OCI-LY1 (cell line): ENCODE data around the gene ALDH1A1.

Source experiments
- H2AFZ ChIP-seq: fragments of 200-600 bp; sonication (generic), shearing (Covaris generic); 2 replicates; pipeline ENCODE4 v1.6.0; 2014; ENCODE audit warnings: antibody characterized with exemption, mild to moderate bottlenecking, low read length
- H3F3A ChIP-seq: fragments of 200-600 bp; sonication (generic), shearing (Covaris generic); 2 replicates; pipeline ENCODE4 v1.6.0; 2014; ENCODE audit warnings: mild to moderate bottlenecking, antibody characterized with exemption, low read length, moderate library complexity; ENCODE audit not compliant: insufficient read depth
- H3K27ac ChIP-seq: fragments of 200-600 bp; sonication (generic); 2 replicates; pipeline ENCODE4 v1.5.1; 2014; ENCODE audit warnings: low read length, mixed run types, mild to moderate bottlenecking, low read depth; ENCODE audit not compliant: poor library complexity, severe bottlenecking
- H3K27me3 ChIP-seq: fragments of 200-600 bp; sonication (generic); 2 replicates; pipeline ENCODE4 v1.6.0; 2014; ENCODE audit warnings: antibody characterized with exemption, mild to moderate bottlenecking, low read length, moderate library complexity; ENCODE audit not compliant: insufficient read depth
- H3K36me3 ChIP-seq: fragments of 200-600 bp; sonication (generic); 2 replicates; pipeline ENCODE4 v1.6.1; 2014; ENCODE audit warnings: mild to moderate bottlenecking, antibody characterized with exemption, low read length, moderate library complexity, mixed read lengths; ENCODE audit not compliant: insufficient read depth
- H3K4me1 ChIP-seq: fragments of 200-600 bp; sonication (generic); 2 replicates; pipeline ENCODE4 v1.5.1; 2014; ENCODE audit warnings: mild to moderate bottlenecking, low read length, moderate library complexity; ENCODE audit not compliant: insufficient read depth, severe bottlenecking
- H3K4me2 ChIP-seq: fragments of 200-600 bp; sonication (generic), shearing (Covaris generic); 2 replicates; pipeline ENCODE4 v1.6.1; 2014; ENCODE audit warnings: low read length
- H3K4me3 ChIP-seq: fragments of 200-600 bp; sonication (generic); 2 replicates; pipeline ENCODE4 v1.5.1; 2014; ENCODE audit warnings: low read length, low read depth, mild to moderate bottlenecking, mixed read lengths; ENCODE audit not compliant: poor library complexity, severe bottlenecking
- H3K79me2 ChIP-seq: fragments of 200-600 bp; shearing (Covaris generic); 2 replicates; pipeline ENCODE4 v1.6.1; 2016; ENCODE audit warnings: mixed run types, low read length, mixed read lengths; ENCODE audit not compliant: insufficient read depth
- H3K9ac ChIP-seq: fragments of 200-600 bp; sonication (generic), shearing (Covaris generic); 2 replicates; pipeline ENCODE4 v1.6.1; 2014; ENCODE audit warnings: mild to moderate bottlenecking, low read length, mixed read lengths
- H3K9me2 ChIP-seq: fragments of 200-600 bp; sonication (generic), shearing (Covaris generic); 2 replicates; pipeline ENCODE4 v1.6.1; 2014; ENCODE audit warnings: low read depth, mild to moderate bottlenecking, low read length, mixed read lengths
- H3K9me3 ChIP-seq: fragments of 200-600 bp; shearing (Covaris generic); 2 replicates; pipeline ENCODE4 v1.6.1; 2014; ENCODE audit warnings: low read length, mixed read lengths
- H4K20me1 ChIP-seq: fragments of 200-600 bp; sonication (generic), shearing (Covaris generic); 2 replicates; pipeline ENCODE4 v1.6.0; 2016; ENCODE audit warnings: mild to moderate bottlenecking, low read length; ENCODE audit not compliant: insufficient read depth
- EZH2 ChIP-seq: fragments of 200-600 bp; sonication (generic), shearing (Covaris generic); IDR thresholded peaks from 2 replicates; pipeline ENCODE4 v1.8.0; 2017; ENCODE audit warnings: borderline replicate concordance, mixed run types, mild to moderate bottlenecking, antibody characterized with exemption, low read length, moderate library complexity, mixed read lengths
- TF ChIP-seq, protein P1 (sequence below): fragments of 200-600 bp; sonication (generic), shearing (Covaris generic); IDR thresholded peaks from 2 replicates; pipeline ENCODE4 v1.5.1; 2017; ENCODE audit warnings: mild to moderate bottlenecking, antibody characterized with exemption, low read length, moderate library complexity, mixed read lengths

ALDH1A1 gene

DNA sequence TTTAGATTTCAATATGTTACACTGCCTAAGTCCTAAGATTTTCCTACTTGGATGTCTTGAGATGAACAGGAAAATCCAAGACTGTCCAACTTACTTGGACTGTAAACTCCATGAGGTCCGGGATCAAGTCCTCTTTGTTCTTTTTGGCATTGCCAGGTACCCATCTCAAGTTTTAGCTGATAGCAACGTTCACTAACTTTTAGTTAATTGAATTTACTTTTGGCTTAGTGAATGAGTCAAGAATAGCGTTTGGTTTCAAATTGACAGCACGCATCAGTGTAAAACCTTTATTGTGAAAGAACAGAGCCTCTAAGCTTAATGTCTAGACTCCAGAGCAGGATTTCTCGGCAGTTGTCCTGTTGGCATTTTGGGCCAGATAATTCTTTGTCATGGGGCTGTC lies 37.2 kb downstream of the ALDH1A1 start:
- Histone ChIP-seq H3K79me2 (no peaks in the 10 kb centered on the region), H3K4me2 (no peak overlapping the region), H3K36me3 (no peaks in the 10 kb centered on the region), H3K27ac (no peak overlapping the region), H3K9me2 (no peaks in the 10 kb centered on the region), H3K9ac (no peak overlapping the region), H3K4me3 (no peak overlapping the region), H3K4me1 (no peaks in the 10 kb centered on the region), H3K27me3 (no peaks in the 10 kb centered on the region), H2AFZ (no peak overlapping the region), H3K9me3 (no peaks in the 10 kb centered on the region), H4K20me1 (no peaks in the 10 kb centered on the region), H3F3A (no peaks in the 10 kb centered on the region)
- TF ChIP-seq, protein P1, sequence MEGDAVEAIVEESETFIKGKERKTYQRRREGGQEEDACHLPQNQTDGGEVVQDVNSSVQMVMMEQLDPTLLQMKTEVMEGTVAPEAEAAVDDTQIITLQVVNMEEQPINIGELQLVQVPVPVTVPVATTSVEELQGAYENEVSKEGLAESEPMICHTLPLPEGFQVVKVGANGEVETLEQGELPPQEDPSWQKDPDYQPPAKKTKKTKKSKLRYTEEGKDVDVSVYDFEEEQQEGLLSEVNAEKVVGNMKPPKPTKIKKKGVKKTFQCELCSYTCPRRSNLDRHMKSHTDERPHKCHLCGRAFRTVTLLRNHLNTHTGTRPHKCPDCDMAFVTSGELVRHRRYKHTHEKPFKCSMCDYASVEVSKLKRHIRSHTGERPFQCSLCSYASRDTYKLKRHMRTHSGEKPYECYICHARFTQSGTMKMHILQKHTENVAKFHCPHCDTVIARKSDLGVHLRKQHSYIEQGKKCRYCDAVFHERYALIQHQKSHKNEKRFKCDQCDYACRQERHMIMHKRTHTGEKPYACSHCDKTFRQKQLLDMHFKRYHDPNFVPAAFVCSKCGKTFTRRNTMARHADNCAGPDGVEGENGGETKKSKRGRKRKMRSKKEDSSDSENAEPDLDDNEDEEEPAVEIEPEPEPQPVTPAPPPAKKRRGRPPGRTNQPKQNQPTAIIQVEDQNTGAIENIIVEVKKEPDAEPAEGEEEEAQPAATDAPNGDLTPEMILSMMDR: no peak
- no peak for TF ChIP-seq EZH2

DNA sequence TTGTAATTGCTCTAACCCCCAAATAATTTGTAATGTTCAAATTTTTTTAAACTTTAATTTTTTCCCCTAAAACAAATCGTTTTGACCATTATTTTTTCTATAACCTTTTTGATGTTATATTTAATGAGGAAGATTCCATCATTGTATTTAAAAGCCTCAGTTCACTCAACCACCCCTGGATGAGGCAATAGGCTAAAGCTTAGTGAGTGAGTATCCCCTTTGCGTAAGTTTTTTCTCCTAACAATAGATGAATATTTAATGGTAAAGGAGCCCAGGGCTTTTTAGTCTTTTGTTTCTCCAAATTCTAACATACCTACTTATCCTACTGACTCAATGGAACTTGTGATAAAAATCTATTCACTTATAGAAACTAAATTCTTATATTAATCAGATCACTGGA lies 38.1 kb downstream of the ALDH1A1 start:
- no peaks in the 10 kb centered on the region for H3K27me3 ChIP-seq
- H2AFZ ChIP-seq: no peak overlapping the region
- no peaks in the 10 kb centered on the region for H4K20me1 ChIP-seq
- H3K36me3 ChIP-seq: no peaks in the 10 kb centered on the region
- TF ChIP-seq, protein P1: no peak
- TF ChIP-seq EZH2: no peak
- H3K4me2 ChIP-seq: no peak overlapping the region
- H3K9ac ChIP-seq: no peak overlapping the region
- no peaks in the 10 kb centered on the region for H3K4me1 ChIP-seq
- no peaks in the 10 kb centered on the region for H3K9me3 ChIP-seq
- no peaks in the 10 kb centered on the region for H3K79me2 ChIP-seq
- no peak overlapping the region for H3K27ac ChIP-seq
- H3K4me3 ChIP-seq: no peak overlapping the region
- no peaks in the 10 kb centered on the region for H3K9me2 ChIP-seq
- no peaks in the 10 kb centered on the region for H3F3A ChIP-seq

DNA sequence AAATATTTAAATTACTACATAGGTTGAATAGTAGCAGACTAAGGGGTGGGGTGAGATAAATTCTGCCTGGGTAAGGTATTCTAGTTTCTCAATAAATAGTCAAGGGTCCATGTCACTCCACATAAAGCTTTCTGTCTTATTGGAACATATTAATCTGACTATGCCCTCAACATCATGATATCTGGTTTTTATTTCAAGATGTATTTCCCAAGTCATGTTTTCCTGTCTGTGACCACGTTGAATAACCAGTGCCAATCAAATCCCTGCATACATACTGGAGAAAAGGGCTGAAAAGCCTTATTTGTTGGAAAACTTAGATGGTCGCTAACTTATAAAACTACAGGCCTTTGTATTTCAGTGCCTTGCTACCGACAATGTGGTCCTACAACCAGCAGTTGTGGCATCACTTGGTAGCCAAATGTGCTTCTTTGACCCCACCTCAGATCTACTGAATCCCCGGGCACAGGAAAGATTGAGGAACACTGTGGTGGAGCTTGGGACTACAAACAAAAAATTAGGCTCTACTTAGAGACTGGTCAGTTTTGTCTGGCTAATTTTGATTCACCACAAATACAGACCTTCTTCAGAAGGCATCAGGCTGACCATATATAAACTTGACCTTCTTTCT lies 39.4 kb downstream of the ALDH1A1 start:
- TF ChIP-seq, protein P1: no peak
- TF ChIP-seq EZH2: no peak
- Histone ChIP-seq H4K20me1 (no peaks in the 10 kb centered on the region), H3K4me3 (no peak overlapping the region), H3K79me2 (no peaks in the 10 kb centered on the region), H2AFZ (no peak overlapping the region), H3K9me2 (no peaks in the 10 kb centered on the region), H3F3A (no peaks in the 10 kb centered on the region), H3K36me3 (no peaks in the 10 kb centered on the region), H3K9ac (no peak overlapping the region), H3K27ac (no peak overlapping the region), H3K9me3 (no peaks in the 10 kb centered on the region), H3K27me3 (no peaks in the 10 kb centered on the region), H3K4me1 (no peaks in the 10 kb centered on the region), H3K4me2 (no peak overlapping the region)
